NB4 (cell line): ENCODE data around the gene GBA3.

ENCODE experiments used
- DNase-seq: peaks from one replicate; pipeline ENCODE4 v3.0.0; 2010; ENCODE audit warnings: low read depth
- H3K4me3 ChIP-seq: one replicate; pipeline ENCODE4 v1.5.1; 2011; ENCODE audit warnings: mild to moderate bottlenecking, low read depth, low read length, moderate library complexity
- MYC ChIP-seq: IDR thresholded peaks from 2 replicates; pipeline ENCODE4 v1.6.1; 2011; ENCODE audit warnings: low read depth, low read length
- POLR2A ChIP-seq: IDR thresholded peaks from 2 replicates; pipeline ENCODE4 v1.6.1; 2011; ENCODE audit warnings: mild to moderate bottlenecking; ENCODE audit not compliant: insufficient read length; ENCODE audit errors: extremely low read depth
- TF ChIP-seq, protein P1 (sequence below): IDR thresholded peaks from one replicate; pipeline ENCODE4 v1.5.1; 2012; ENCODE audit warnings: low read depth, low read length
- TF ChIP-seq, protein P2 (sequence below): IDR thresholded peaks from 2 replicates; pipeline ENCODE4 v1.6.1; 2011; ENCODE audit warnings: low read depth, low read length

GBA3 gene

DNA sequence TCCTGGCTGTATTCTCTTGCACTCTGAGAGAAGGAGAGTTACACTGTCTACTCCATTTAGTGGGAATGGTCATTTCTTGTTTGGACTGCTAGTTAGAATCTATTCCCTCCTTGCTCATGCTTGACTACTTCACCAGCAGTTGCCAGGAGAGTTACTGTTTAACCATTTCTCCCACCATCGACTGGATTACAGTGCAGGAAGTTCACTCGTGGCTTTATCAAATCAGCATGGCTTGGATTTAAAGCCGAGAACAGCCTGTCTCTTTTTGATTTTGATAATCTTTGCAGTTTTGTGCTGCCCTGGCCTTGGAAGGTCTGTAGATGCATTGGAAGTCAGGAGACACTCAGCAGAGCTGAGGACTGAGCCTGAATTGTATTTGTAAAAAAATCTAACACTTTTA is 3.2 kb downstream of the GBA3 start:
- DNase-seq, result no peak
- H3K4me3 ChIP-seq, result no peak overlapping the region
- TF ChIP-seq, protein P1, sequence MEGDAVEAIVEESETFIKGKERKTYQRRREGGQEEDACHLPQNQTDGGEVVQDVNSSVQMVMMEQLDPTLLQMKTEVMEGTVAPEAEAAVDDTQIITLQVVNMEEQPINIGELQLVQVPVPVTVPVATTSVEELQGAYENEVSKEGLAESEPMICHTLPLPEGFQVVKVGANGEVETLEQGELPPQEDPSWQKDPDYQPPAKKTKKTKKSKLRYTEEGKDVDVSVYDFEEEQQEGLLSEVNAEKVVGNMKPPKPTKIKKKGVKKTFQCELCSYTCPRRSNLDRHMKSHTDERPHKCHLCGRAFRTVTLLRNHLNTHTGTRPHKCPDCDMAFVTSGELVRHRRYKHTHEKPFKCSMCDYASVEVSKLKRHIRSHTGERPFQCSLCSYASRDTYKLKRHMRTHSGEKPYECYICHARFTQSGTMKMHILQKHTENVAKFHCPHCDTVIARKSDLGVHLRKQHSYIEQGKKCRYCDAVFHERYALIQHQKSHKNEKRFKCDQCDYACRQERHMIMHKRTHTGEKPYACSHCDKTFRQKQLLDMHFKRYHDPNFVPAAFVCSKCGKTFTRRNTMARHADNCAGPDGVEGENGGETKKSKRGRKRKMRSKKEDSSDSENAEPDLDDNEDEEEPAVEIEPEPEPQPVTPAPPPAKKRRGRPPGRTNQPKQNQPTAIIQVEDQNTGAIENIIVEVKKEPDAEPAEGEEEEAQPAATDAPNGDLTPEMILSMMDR, result no peak
- TF ChIP-seq, protein P2, sequence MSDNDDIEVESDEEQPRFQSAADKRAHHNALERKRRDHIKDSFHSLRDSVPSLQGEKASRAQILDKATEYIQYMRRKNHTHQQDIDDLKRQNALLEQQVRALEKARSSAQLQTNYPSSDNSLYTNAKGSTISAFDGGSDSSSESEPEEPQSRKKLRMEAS, result no peak
- TF ChIP-seq MYC (no peak), POLR2A (no peak)

DNA sequence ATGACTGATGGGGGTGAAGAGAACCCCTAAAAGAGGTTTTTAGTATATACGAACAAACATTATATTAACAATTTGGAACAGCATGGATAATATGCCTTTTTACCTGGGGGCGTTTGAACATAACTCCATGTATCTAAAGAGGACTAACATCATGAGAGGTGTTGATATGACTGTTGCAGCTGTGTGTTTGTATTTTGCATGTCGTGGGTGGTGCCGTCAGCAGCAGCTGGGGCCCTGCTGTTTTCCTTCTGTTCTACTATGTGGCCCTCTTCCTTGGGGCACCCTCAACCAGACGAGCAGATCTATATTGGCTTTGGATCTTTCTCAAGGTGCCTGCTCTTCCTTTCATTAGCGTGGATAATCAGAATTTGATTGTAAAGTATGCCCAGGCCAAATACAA is 11.2 kb downstream of the GBA3 start:
- DNase-seq, result no peak
- H3K4me3 ChIP-seq, result no peak overlapping the region
- TF ChIP-seq MYC (no peak), POLR2A (no peak)
- TF ChIP-seq, protein P1, result no peak
- TF ChIP-seq, protein P2, result no peak

DNA sequence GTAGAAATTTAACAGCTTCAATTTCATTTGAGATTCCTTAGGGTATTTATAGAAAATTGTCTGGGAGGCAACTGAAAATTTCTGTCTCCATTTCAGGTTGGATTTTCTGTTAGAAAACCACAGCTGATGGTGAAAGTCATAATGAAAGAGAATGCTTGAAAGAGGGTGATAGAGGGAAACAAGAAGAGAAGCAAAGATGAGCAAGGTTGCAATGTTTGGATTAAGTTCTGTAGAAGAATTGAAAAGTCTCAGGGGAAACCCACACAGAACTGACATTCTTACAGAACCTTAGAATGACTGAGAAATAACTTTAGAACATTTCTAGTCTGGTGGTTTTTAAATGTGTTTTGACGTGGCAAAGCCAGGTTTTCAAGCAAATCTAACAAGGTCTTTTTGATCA is 14.7 kb downstream of the GBA3 start:
- DNase-seq, result no peak
- H3K4me3 ChIP-seq, result no peak overlapping the region
- TF ChIP-seq, protein P1, result no peak
- TF ChIP-seq POLR2A (no peak), MYC (no peak)
- TF ChIP-seq, protein P2, result no peak

DNA sequence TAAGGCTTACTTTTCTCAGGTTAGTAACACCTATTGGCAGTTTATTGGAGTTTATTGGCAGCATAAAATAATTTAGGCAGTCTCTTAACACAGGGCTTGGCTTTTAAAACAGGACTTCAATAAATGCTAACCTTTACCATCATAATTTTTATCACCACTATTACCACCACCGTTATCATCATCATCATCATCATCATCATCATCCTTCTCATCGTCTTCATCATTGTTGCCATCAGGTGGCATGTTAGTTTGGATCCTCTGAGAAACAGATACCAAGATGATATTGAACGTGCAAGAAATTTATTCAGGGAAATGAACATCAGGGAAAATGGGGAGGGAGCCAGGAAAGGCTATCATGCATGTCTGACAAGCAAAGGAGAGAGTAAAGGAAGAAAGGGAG is 16.2 kb downstream of the GBA3 start:
- TF ChIP-seq MYC, result no peak
- TF ChIP-seq, protein P1, result no peak
- TF ChIP-seq, protein P2, result no peak
- TF ChIP-seq POLR2A, result no peak
- H3K4me3 ChIP-seq, result no peak overlapping the region
- no peak for DNase-seq

DNA sequence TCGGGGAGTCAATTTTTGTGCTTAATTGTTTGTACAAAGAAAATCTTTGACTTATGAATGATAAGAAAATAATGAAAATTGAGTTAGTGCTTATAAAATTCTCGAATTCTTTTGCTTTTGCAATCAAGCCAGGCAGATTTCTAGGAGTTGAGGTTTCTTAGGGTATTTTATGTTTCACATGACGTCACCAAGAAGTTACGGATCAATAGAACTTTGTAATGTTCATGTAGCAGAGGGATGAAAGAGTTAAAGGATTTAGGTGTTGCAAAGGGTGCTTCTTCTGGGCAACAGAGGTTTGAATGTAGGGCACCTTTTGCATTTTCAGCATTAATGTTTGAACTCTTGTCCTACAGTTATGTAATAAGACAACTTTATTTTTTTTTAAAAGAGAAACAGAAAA is 19.4 kb downstream of the GBA3 start:
- no peak overlapping the region for H3K4me3 ChIP-seq
- no peak for DNase-seq
- TF ChIP-seq, protein P1, result no peak
- TF ChIP-seq, protein P2, result no peak
- TF ChIP-seq MYC, result no peak
- no peak for TF ChIP-seq POLR2A

DNA sequence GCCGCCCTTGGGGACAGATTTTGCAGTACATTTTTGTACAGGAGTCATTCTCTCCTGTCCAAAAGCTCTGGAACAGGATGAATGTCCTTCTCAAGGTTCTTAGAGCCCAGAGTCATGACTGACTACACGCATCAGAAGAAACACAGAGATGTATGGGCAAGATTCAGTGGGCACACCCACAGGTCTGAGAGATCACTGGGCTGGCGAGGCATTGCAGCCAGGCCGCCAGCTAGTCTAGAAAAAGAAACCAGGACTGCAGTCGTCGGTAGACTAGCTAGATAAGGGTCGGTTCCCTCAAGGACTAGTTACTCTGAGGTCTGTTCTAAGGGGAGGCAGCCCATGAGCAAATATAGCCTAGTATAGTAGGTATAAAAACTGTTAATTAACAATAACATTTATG is 19.8 kb downstream of the GBA3 start:
- TF ChIP-seq, protein P1, result no peak
- TF ChIP-seq POLR2A, result no peak
- TF ChIP-seq, protein P2, result no peak
- no peak for TF ChIP-seq MYC
- H3K4me3 ChIP-seq, result no peak overlapping the region
- DNase-seq, result no peak
